CD4-positive, alpha-beta memory T cell (primary cell): ENCODE measurements around the gene C1R. TPM values are rescaled to one million over a fixed set of nuclear protein-coding genes. Genes with fewer than 3 reads are reported as not detected.

Experiments used
- CTCF ChIA-PET: fragments of 350-600 bp; sonication (Branson Sonifier 250); formaldehyde crosslinking; loops from one replicate; lab custom pipeline; 2021; ENCODE audit warnings: inconsistent platforms; ENCODE audit not compliant: partially characterized antibody; lab: Charles Lee
- POLR2A ChIA-PET: fragments of 350-600 bp; sonication (Branson Sonifier 250); formaldehyde crosslinking; loops from one replicate; lab custom pipeline; 2021; ENCODE audit not compliant: partially characterized antibody; lab: Charles Lee
- DNase-seq, 5 donors: peaks; one replicate each; pipeline versions ENCODE4 v3.0.0 to v3.0.0-alpha.2; 2020 to 2022; ENCODE audit warnings: mixed read lengths in 1 of 5
- H3K27ac ChIP-seq: one replicate; pipeline ENCODE4 v1.7.0; 2013; ENCODE audit warnings: low read depth, low read length
- H3K27me3 ChIP-seq: 2 replicates; pipeline ENCODE4 v1.7.0; 2013; ENCODE audit warnings: mild to moderate bottlenecking, low read length, moderate library complexity; ENCODE audit not compliant: insufficient read depth
- H3K36me3 ChIP-seq: 2 replicates; pipeline ENCODE4 v1.7.0; 2013; ENCODE audit warnings: mild to moderate bottlenecking, low read length, moderate library complexity; ENCODE audit not compliant: insufficient read depth
- H3K4me1 ChIP-seq: 2 replicates; pipeline ENCODE4 v1.7.0; 2013; ENCODE audit warnings: mild to moderate bottlenecking, low read length, moderate library complexity; ENCODE audit not compliant: insufficient read depth
- H3K4me3 ChIP-seq, 2 donors: one replicate each; pipeline ENCODE4 v1.7.0; 2013; ENCODE audit warnings: low read length in 2 of 2, mild to moderate bottlenecking in 1 of 2
- H3K9me3 ChIP-seq, 2 donors: one replicate each; pipeline ENCODE4 v1.7.0; 2013; ENCODE audit warnings: low read length in 2 of 2, control low read depth in 1 of 2; ENCODE audit not compliant: control insufficient read depth in 1 of 2
- H3K27ac Mint-ChIP-seq, 7 donors: one replicate each; pipeline ENCODE4 v1.8.0; 2020 to 2021; ENCODE audit warnings: mixed read lengths in 7 of 7, mild to moderate bottlenecking in 6 of 7, inconsistent platforms in 3 of 7, moderate library complexity in 3 of 7
- H3K27me3 Mint-ChIP-seq, 2 donors: one replicate each; pipeline ENCODE4 v1.8.0; 2020 to 2021; ENCODE audit warnings: mixed read lengths in 2 of 2
- H3K36me3 Mint-ChIP-seq, 2 donors: one replicate each; pipeline ENCODE4 v1.8.0; 2020 to 2021; ENCODE audit warnings: mixed read lengths in 2 of 2, inconsistent platforms in 1 of 2, mild to moderate bottlenecking in 1 of 2
- H3K4me1 Mint-ChIP-seq, 4 donors: one replicate each; pipeline ENCODE4 v1.8.0; 2020 to 2021; ENCODE audit warnings: mixed read lengths in 4 of 4, mild to moderate bottlenecking in 1 of 4
- H3K4me3 Mint-ChIP-seq, 8 donors: one replicate each; pipeline ENCODE4 v1.8.0; 2020 to 2021; ENCODE audit warnings: mixed read lengths in 8 of 8, mild to moderate bottlenecking in 7 of 8, moderate library complexity in 6 of 8, inconsistent platforms in 3 of 8
- H3K9me3 Mint-ChIP-seq, 8 donors: one replicate each; pipeline ENCODE4 v1.8.0; 2020 to 2021; ENCODE audit warnings: mixed read lengths in 8 of 8, mild to moderate bottlenecking in 5 of 8, inconsistent platforms in 3 of 8, moderate library complexity in 1 of 8
- intact Hi-C: fragments of 100-400 bp; cut with micrococcal nuclease; formaldehyde crosslinking; loops from one replicate; pipeline ENCODE4 v1.15.1; 2023
- polyA plus RNA-seq, 2 donors: library from polyadenylated mRNA; unstranded; fragments of 300-500 nt; fragmentation: Illumina TruSeq; gene quantifications; one replicate each; pipeline ENCODE4 v1.2.3, GENCODE V29; 2021
- total RNA-seq, 2 experiments: library from RNA; stranded (reverse); gene quantifications; one replicate each; pipeline ENCODE4 v1.2.3, GENCODE V29; 2021

The C1R gene
- total and polyA plus RNA-seq, 4 experiments from 2014 or later: 0.44 to 2.3 (median 0.69) TPM

GRCh38 chr12:7120166-7120565 is 27.9 kb upstream of the C1R start:
- no peak overlapping the region for H3K27ac ChIP-seq
- Mint-ChIP-seq H3K27me3 (no peaks in the 10 kb centered on the region), H3K9me3 (no peaks in the 10 kb centered on the region), H3K27ac (peak overlapping the region in 1 of 7 donors; percentile 68), H3K4me3 (no peak overlapping the region), H3K36me3 (peaks cover 8 to 30% of the 10 kb centered on the region in 2 donors), H3K4me1 (no peaks in the 10 kb centered on the region)
- no peaks in the 10 kb centered on the region for H3K4me1 ChIP-seq
- no peak overlapping the region for H3K4me3 ChIP-seq
- ChIA-PET POLR2A (interaction anchor here (0.5 kb wide), 1 partner anchor 21 kb away, joined by 3 read pairs; no protein-coding TSS in a partner anchor), CTCF (interaction anchor here (1.2 kb wide), 1 partner anchor 11 kb away, joined by 3 read pairs; the partner anchor contains the start of gene C1RL)
- DNase-seq: no peak
- no peaks in the 10 kb centered on the region for H3K27me3 ChIP-seq
- no peaks in the 10 kb centered on the region for H3K9me3 ChIP-seq
- intact Hi-C loops: no loop called here
- H3K36me3 ChIP-seq: no peaks in the 10 kb centered on the region

GRCh38 chr12:7118881-7119280 is 26.6 kb upstream of the C1R start:
- H3K9me3 Mint-ChIP-seq: no peaks in the 10 kb centered on the region
- H3K4me1 ChIP-seq: no peaks in the 10 kb centered on the region
- no peaks in the 10 kb centered on the region for H3K27me3 ChIP-seq
- H3K4me1 Mint-ChIP-seq: peaks cover 0 to 2% (median 0%) of the 10 kb centered on the region in 4 donors
- H3K36me3 Mint-ChIP-seq: peaks cover 10 to 30% of the 10 kb centered on the region in 2 donors
- no peak overlapping the region for H3K4me3 ChIP-seq
- no peaks in the 10 kb centered on the region for H3K9me3 ChIP-seq
- intact Hi-C loops: no loop called here
- CTCF ChIA-PET: no interaction called here
- no peak for DNase-seq
- POLR2A ChIA-PET: no interaction called here
- no peak overlapping the region for H3K4me3 Mint-ChIP-seq
- peak overlapping the region in 1 of 7 donors; percentile 55 for H3K27ac Mint-ChIP-seq
- H3K27ac ChIP-seq: no peak overlapping the region
- H3K27me3 Mint-ChIP-seq: no peaks in the 10 kb centered on the region
- H3K36me3 ChIP-seq: no peaks in the 10 kb centered on the region

- H3K4me1 ChIP-seq: no peaks in the 10 kb centered on the region
- ChIA-PET POLR2A (no interaction called here), CTCF (no interaction called here)
- no peak overlapping the region for H3K4me3 ChIP-seq
- no peak for DNase-seq
- Mint-ChIP-seq H3K4me1 (peaks cover 3 to 7% (median 6%) of the 10 kb centered on the region in 4 donors), H3K4me3 (peak overlapping the region in 1 of 8 donors; percentile 22), H3K36me3 (peaks cover 13 to 30% of the 10 kb centered on the region in 2 donors), H3K27me3 (no peaks in the 10 kb centered on the region), H3K27ac (no peak overlapping the region), H3K9me3 (no peaks in the 10 kb centered on the region)
- H3K27me3 ChIP-seq: no peaks in the 10 kb centered on the region
- no peaks in the 10 kb centered on the region for H3K9me3 ChIP-seq
- no peak overlapping the region for H3K27ac ChIP-seq
- no peaks in the 10 kb centered on the region for H3K36me3 ChIP-seq
- intact Hi-C loops: no loop called here
These were observed 25.4 kb upstream of the C1R start for GRCh38 chr12:7117670-7118069.

GRCh38 chr12:7116916-7117315 is 24.7 kb upstream of the C1R start:
- Histone ChIP-seq H3K36me3 (no peaks in the 10 kb centered on the region), H3K9me3 (no peaks in the 10 kb centered on the region), H3K4me3 (no peak overlapping the region), H3K27ac (no peak overlapping the region), H3K4me1 (no peaks in the 10 kb centered on the region), H3K27me3 (no peaks in the 10 kb centered on the region)
- Mint-ChIP-seq H3K27ac (no peak overlapping the region), H3K4me3 (no peak overlapping the region), H3K9me3 (no peaks in the 10 kb centered on the region), H3K4me1 (peaks cover 3 to 7% (median 6%) of the 10 kb centered on the region in 4 donors), H3K27me3 (no peaks in the 10 kb centered on the region), H3K36me3 (peaks cover 13 to 30% of the 10 kb centered on the region in 2 donors)
- POLR2A ChIA-PET: no interaction called here
- no peak for DNase-seq
- intact Hi-C loops: no loop called here
- CTCF ChIA-PET: no interaction called here

GRCh38 chr12:7116196-7116595 is 24.0 kb upstream of the C1R start:
- Mint-ChIP-seq H3K4me1 (peaks cover 5 to 7% (median 6%) of the 10 kb centered on the region in 4 donors), H3K27ac (no peak overlapping the region), H3K4me3 (no peak overlapping the region), H3K9me3 (no peaks in the 10 kb centered on the region), H3K36me3 (peaks cover 13 to 30% of the 10 kb centered on the region in 2 donors), H3K27me3 (no peaks in the 10 kb centered on the region)
- H3K36me3 ChIP-seq: no peaks in the 10 kb centered on the region
- DNase-seq: no peak
- intact Hi-C loops: no loop called here
- ChIA-PET POLR2A (no interaction called here), CTCF (interaction anchor here (1.1 to 1.6 kb wide), 2 partner anchors 172 to 247 kb away, joined by 3 read pairs; no protein-coding TSS in a partner anchor)
- no peak overlapping the region for H3K27ac ChIP-seq
- H3K4me1 ChIP-seq: no peaks in the 10 kb centered on the region
- H3K4me3 ChIP-seq: no peak overlapping the region
- H3K27me3 ChIP-seq: no peaks in the 10 kb centered on the region
- no peaks in the 10 kb centered on the region for H3K9me3 ChIP-seq

- peaks cover 13 to 30% of the 10 kb centered on the region in 2 donors for H3K36me3 Mint-ChIP-seq
- H3K27ac Mint-ChIP-seq: no peak overlapping the region
- H3K4me1 ChIP-seq: peaks cover 1% of the 10 kb centered on the region
- CTCF ChIA-PET: interaction anchor here (4.5 to 8.3 kb wide), 3 partner anchors 28 to 244 kb away, joined by 42 to 130 read pairs (median 50); partner anchors contain the start of genes SPSB2 and TPI1
- H3K4me1 Mint-ChIP-seq: peaks cover 5 to 13% (median 8%) of the 10 kb centered on the region in 4 donors
- DNase-seq: no peak
- H3K27me3 Mint-ChIP-seq: no peaks in the 10 kb centered on the region
- no peaks in the 10 kb centered on the region for H3K9me3 ChIP-seq
- no peaks in the 10 kb centered on the region for H3K27me3 ChIP-seq
- intact Hi-C loops: no loop called here
- POLR2A ChIA-PET: no interaction called here
- H3K4me3 Mint-ChIP-seq: no peak overlapping the region
- no peak overlapping the region for H3K4me3 ChIP-seq
- no peaks in the 10 kb centered on the region for H3K36me3 ChIP-seq
- no peak overlapping the region for H3K27ac ChIP-seq
- H3K9me3 Mint-ChIP-seq: no peaks in the 10 kb centered on the region
These were observed 22.6 kb upstream of the C1R start for GRCh38 chr12:7114851-7115250.

GRCh38 chr12:7114008-7114407 is 21.8 kb upstream of the C1R start:
- Histone ChIP-seq H3K27me3 (no peaks in the 10 kb centered on the region), H3K27ac (no peak overlapping the region), H3K36me3 (no peaks in the 10 kb centered on the region), H3K9me3 (no peaks in the 10 kb centered on the region), H3K4me3 (no peak overlapping the region), H3K4me1 (peaks cover 8% of the 10 kb centered on the region)
- intact Hi-C loops: no loop called here
- peaks cover 18 to 30% of the 10 kb centered on the region in 2 donors for H3K36me3 Mint-ChIP-seq
- H3K27me3 Mint-ChIP-seq: no peaks in the 10 kb centered on the region
- no peaks in the 10 kb centered on the region for H3K9me3 Mint-ChIP-seq
- CTCF ChIA-PET: interaction anchor here (0.9 to 8.3 kb wide), 15 partner anchors 8 to 243 kb away, joined by 3 to 130 read pairs (median 8); partner anchors contain the start of genes C12orf57, LPCAT3, RNU7-1 and SPSB2
- POLR2A ChIA-PET: interaction anchor here (4.0 kb wide), 1 partner anchor 170 kb away, joined by 26 read pairs; the partner anchor contains the start of genes C12orf57 and RNU7-1
- H3K4me1 Mint-ChIP-seq: peaks cover 5 to 21% (median 15%) of the 10 kb centered on the region in 4 donors
- no peak for DNase-seq
- H3K4me3 Mint-ChIP-seq: no peak overlapping the region
- peak overlapping the region in 1 of 7 donors; percentile 43 for H3K27ac Mint-ChIP-seq
